ENCODE results near the gene HYAL2.

Gene HYAL2

DNA sequence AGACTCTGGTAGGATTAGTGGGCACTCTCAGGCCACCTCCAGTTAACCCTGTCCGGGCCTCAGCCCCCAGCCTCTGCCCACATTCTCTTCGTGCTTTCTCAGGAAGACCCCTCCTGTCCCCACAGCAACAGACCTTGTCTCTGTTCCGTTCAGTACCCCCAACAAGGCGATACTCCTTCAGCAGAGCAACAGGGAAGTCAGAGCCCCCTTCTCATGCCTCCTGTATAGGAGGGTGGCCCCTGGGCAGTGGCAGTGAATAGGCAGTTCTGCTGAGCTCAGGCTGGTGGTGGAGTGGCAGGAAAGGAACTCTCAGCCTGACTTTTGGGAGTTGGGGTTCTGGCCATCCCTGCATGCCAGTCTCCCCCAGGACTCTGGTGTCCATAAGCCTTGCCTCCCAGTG, 53.1 kb downstream of the HYAL2 start:
- no peak for DNase-seq (ENCODE audit: low read depth)

DNA sequence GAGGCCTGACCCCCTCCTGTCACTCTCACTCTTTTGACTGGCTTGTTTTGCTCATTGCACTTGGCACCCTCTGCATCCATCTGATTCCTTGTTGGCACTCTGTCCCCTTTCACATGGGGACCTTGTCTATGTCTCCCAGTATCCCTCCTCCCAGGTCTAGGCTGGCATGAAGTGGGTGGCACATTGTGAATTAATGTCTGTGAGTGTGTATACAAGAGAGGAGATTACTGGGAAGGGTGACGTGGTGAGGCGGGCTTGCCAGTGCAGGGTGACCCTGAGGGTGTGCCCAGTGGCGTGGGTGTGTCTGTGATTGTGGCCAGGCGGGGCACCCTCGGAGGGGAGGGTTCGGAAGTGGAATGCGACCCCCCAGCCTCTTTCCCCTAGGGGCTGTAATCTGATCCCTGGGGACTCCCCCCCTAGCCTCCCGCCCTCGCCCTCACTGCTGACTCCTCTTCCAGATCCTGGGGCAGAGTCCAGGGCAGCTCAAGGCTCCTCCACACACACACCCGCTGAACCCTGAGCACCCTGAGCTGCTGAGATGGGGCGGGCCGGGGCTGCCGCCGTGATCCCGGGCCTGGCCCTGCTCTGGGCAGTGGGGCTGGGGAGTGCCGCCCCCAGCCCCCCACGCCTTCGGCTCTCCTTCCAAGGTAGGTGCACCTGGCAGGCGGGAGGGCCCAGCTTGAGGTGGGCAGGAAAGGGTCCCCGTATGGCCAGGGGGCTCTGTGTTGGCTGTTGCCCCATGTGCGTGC, 53.7 kb downstream of the HYAL2 start, which contains the start of gene SEMA3B:
Gene SEMA3B (plus strand): TSS at position 445 of the 749 bp plus-strand sequence. CDS start 94 bp downstream, at position 539.
- no peak for DNase-seq (ENCODE audit: low read depth)

DNA sequence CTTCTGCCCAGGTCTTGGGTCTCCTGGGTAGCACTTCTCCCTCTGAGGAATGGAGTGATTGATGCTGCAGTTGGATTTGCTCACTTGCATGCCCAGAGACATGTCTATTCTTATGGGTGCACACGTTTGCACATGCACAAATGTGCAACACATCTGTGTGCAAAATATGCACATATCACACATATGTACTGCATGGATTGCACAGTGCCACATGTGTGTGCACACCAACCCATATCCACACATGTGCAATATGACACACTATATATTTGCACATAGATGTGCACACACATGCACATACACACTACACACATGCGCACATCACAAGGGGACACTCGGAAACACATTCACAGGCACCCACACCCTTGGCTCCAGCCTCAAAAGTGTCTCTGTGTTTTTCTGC, 54.3 kb downstream of the HYAL2 start:
- DNase-seq (ENCODE audit: low read depth) = no peak

Measured in stromal cell of bone marrow (primary cell).